ENCODE measurements around the gene RASEF. TPM values are rescaled to one million over a fixed set of nuclear protein-coding genes. Genes with fewer than 3 reads are reported as not detected.

The RASEF gene
- total and polyA plus RNA-seq, 5 experiments from 2014 or later, result not detected

GRCh38 chr9:83024506-83025125, 38.3 kb downstream of the RASEF start:
- ATAC-seq, result no peak
- Mint-ChIP-seq H3K4me1 (no peaks in the 10 kb centered on the region), H3K27me3 (peaks cover 0 to 3% (median 0%) of the 10 kb centered on the region in 5 donors), H3K36me3 (no peaks in the 10 kb centered on the region), H3K27ac (no peak overlapping the region), H3K4me3 (no peak overlapping the region), H3K9me3 (no peaks in the 10 kb centered on the region)
- POLR2A ChIA-PET, result no interaction called here
- no peak for DNase-seq

- POLR2A ChIA-PET, result no interaction called here
- no peak overlapping the region for H3K27ac Mint-ChIP-seq
- no peak for DNase-seq
- no peak for ATAC-seq
- H3K27me3 Mint-ChIP-seq, result peaks cover 0 to 3% (median 0%) of the 10 kb centered on the region in 5 donors
- H3K36me3 Mint-ChIP-seq, result no peaks in the 10 kb centered on the region
- H3K9me3 Mint-ChIP-seq, result no peaks in the 10 kb centered on the region
- H3K4me3 Mint-ChIP-seq, result no peak overlapping the region
- H3K4me1 Mint-ChIP-seq, result no peaks in the 10 kb centered on the region
Observed at GRCh38 chr9:83023151-83023550, 39.8 kb downstream of the RASEF start.

- ATAC-seq (no peak), DNase-seq (no peak)
- POLR2A ChIA-PET, result no interaction called here
- H3K27ac Mint-ChIP-seq, result no peak overlapping the region
- no peaks in the 10 kb centered on the region for H3K4me1 Mint-ChIP-seq
- no peaks in the 10 kb centered on the region for H3K36me3 Mint-ChIP-seq
- peaks cover 0 to 5% (median 0%) of the 10 kb centered on the region in 9 donors for H3K9me3 Mint-ChIP-seq
- no peak overlapping the region for H3K4me3 Mint-ChIP-seq
- peaks cover 0 to 3% (median 0%) of the 10 kb centered on the region in 5 donors for H3K27me3 Mint-ChIP-seq
Observed at GRCh38 chr9:83020864-83021263, 42.1 kb downstream of the RASEF start.

- peaks cover 0 to 5% (median 0%) of the 10 kb centered on the region in 9 donors for H3K9me3 Mint-ChIP-seq
- ATAC-seq (no peak), DNase-seq (no peak)
- peak overlapping the region in 1 of 10 donors; percentile 31 for H3K27ac Mint-ChIP-seq
- H3K4me3 Mint-ChIP-seq, result no peak overlapping the region
- H3K27me3 Mint-ChIP-seq, result peaks cover 0 to 3% (median 0%) of the 10 kb centered on the region in 5 donors
- no peaks in the 10 kb centered on the region for H3K4me1 Mint-ChIP-seq
- no peaks in the 10 kb centered on the region for H3K36me3 Mint-ChIP-seq
- POLR2A ChIA-PET, result no interaction called here
Observed at GRCh38 chr9:83020327-83020726, 42.6 kb downstream of the RASEF start.

- peaks cover 0 to 5% (median 0%) of the 10 kb centered on the region in 9 donors for H3K9me3 Mint-ChIP-seq
Observed at GRCh38 chr9:83019246-83019645, 43.7 kb downstream of the RASEF start.

GRCh38 chr9:83015897-83016296, 47.0 kb downstream of the RASEF start:
- peaks cover 0 to 5% (median 0%) of the 10 kb centered on the region in 9 donors for H3K9me3 Mint-ChIP-seq
- H3K27me3 Mint-ChIP-seq, result peaks cover 0 to 2% (median 0%) of the 10 kb centered on the region in 5 donors
- peaks cover 1 to 10% (median 8%) of the 10 kb centered on the region in 4 donors for H3K4me1 Mint-ChIP-seq
- no peak for ATAC-seq
- no peak for DNase-seq
- POLR2A ChIA-PET, result no interaction called here
- no peaks in the 10 kb centered on the region for H3K36me3 Mint-ChIP-seq
- H3K4me3 Mint-ChIP-seq, result no peak overlapping the region
- H3K27ac Mint-ChIP-seq, result no peak overlapping the region

More at GRCh38 chr9:83019246-83019645, 43.7 kb downstream of the RASEF start:
- Mint-ChIP-seq H3K27ac (no peak overlapping the region), H3K27me3 (peaks cover 0 to 2% (median 0%) of the 10 kb centered on the region in 5 donors), H3K36me3 (no peaks in the 10 kb centered on the region), H3K4me1 (no peaks in the 10 kb centered on the region), H3K4me3 (no peak overlapping the region)
- no peak for DNase-seq
- no peak for ATAC-seq
- POLR2A ChIA-PET, result no interaction called here

GRCh38 chr9:83013867-83014605, 48.9 kb downstream of the RASEF start:
- Mint-ChIP-seq H3K36me3 (no peaks in the 10 kb centered on the region), H3K27me3 (peaks cover 0 to 2% (median 0%) of the 10 kb centered on the region in 5 donors), H3K4me3 (no peak overlapping the region), H3K27ac (no peak overlapping the region), H3K9me3 (peaks cover 0 to 5% (median 0%) of the 10 kb centered on the region in 9 donors), H3K4me1 (peaks cover 1 to 10% (median 8%) of the 10 kb centered on the region in 4 donors)
- DNase-seq (no peak), ATAC-seq (no peak)
- POLR2A ChIA-PET, result no interaction called here

- no peak for ATAC-seq
- no peak overlapping the region for H3K4me3 Mint-ChIP-seq
- H3K27ac Mint-ChIP-seq, result no peak overlapping the region
- peaks cover 0 to 8% (median 2%) of the 10 kb centered on the region in 5 donors for H3K27me3 Mint-ChIP-seq
- H3K9me3 Mint-ChIP-seq, result peaks cover 0 to 5% (median 0%) of the 10 kb centered on the region in 9 donors
- peaks cover 3 to 10% (median 8%) of the 10 kb centered on the region in 4 donors for H3K4me1 Mint-ChIP-seq
- DNase-seq, result no peak
- H3K36me3 Mint-ChIP-seq, result no peaks in the 10 kb centered on the region
- POLR2A ChIA-PET, result no interaction called here
Observed at GRCh38 chr9:83012922-83013838, 49.8 kb downstream of the RASEF start.

- POLR2A ChIA-PET, result no interaction called here
- no peak overlapping the region for H3K27ac Mint-ChIP-seq
- peaks cover 0 to 17% (median 5%) of the 10 kb centered on the region in 5 donors for H3K27me3 Mint-ChIP-seq
Observed at GRCh38 chr9:83012168-83012921, 50.6 kb downstream of the RASEF start.

GRCh38 chr9:83011611-83012010, 51.3 kb downstream of the RASEF start:
- Mint-ChIP-seq H3K9me3 (peaks cover 0 to 4% (median 0%) of the 10 kb centered on the region in 9 donors), H3K36me3 (no peaks in the 10 kb centered on the region), H3K27ac (no peak overlapping the region), H3K4me3 (no peak overlapping the region), H3K4me1 (peaks cover 3 to 10% (median 8%) of the 10 kb centered on the region in 4 donors), H3K27me3 (peaks cover 0 to 19% (median 5%) of the 10 kb centered on the region in 5 donors)
- ATAC-seq (no peak), DNase-seq (no peak)
- POLR2A ChIA-PET, result no interaction called here

More at GRCh38 chr9:83012168-83012921, 50.6 kb downstream of the RASEF start:
- H3K4me1 Mint-ChIP-seq, result peaks cover 3 to 10% (median 8%) of the 10 kb centered on the region in 4 donors
- peaks cover 0 to 4% (median 0%) of the 10 kb centered on the region in 9 donors for H3K9me3 Mint-ChIP-seq
- H3K36me3 Mint-ChIP-seq, result no peaks in the 10 kb centered on the region
- DNase-seq (no peak), ATAC-seq (no peak)
- H3K4me3 Mint-ChIP-seq, result no peak overlapping the region

- Mint-ChIP-seq H3K9me3 (peaks cover 0 to 2% (median 0%) of the 10 kb centered on the region in 9 donors), H3K27ac (no peak overlapping the region), H3K4me3 (no peak overlapping the region)
Observed at GRCh38 chr9:83007521-83008300, 55.2 kb downstream of the RASEF start.

More at GRCh38 chr9:83007521-83008300, 55.2 kb downstream of the RASEF start:
- ATAC-seq (no peak), DNase-seq (no peak)
- peaks cover 3 to 13% (median 8%) of the 10 kb centered on the region in 4 donors for H3K4me1 Mint-ChIP-seq
- peaks cover 0 to 2% (median 0%) of the 10 kb centered on the region in 3 donors for H3K36me3 Mint-ChIP-seq
- peaks cover 0 to 29% (median 5%) of the 10 kb centered on the region in 5 donors for H3K27me3 Mint-ChIP-seq
- POLR2A ChIA-PET, result no interaction called here

All from naive thymus-derived CD8-positive, alpha-beta T cell (primary cell).